GM12891 (cell line): Measurements from ENCODE around the gene TFRC.

Source experiments
- POLR2A ChIP-seq: IDR thresholded peaks from 2 replicates; pipeline ENCODE4 v1.6.1; 2011; ENCODE audit warnings: low read depth, low read length, control low read depth
- POLR2AphosphoS5 ChIP-seq: IDR thresholded peaks from 2 replicates; pipeline ENCODE4 v1.6.1; 2011; ENCODE audit warnings: low read depth, low read length, control low read depth
- POU2F2 ChIP-seq: IDR thresholded peaks from 2 replicates; pipeline ENCODE4 v1.6.1; 2011; ENCODE audit warnings: low read depth, mild to moderate bottlenecking, control low read depth, low read length, moderate library complexity
- SPI1 ChIP-seq: IDR thresholded peaks from 2 replicates; pipeline ENCODE4 v1.6.1; 2011; ENCODE audit warnings: low read depth, low read length, control low read depth
- TAF1 ChIP-seq: IDR thresholded peaks from 2 replicates; pipeline ENCODE4 v1.6.1; 2011; ENCODE audit warnings: low read depth, low read length, control low read depth

GRCh38 chr3:196012481-196012880, 69.4 kb downstream of the TFRC start:
- no peak for TF ChIP-seq SPI1
- no peak for TF ChIP-seq POLR2AphosphoS5
- no peak for TF ChIP-seq POLR2A
- no peak for TF ChIP-seq TAF1
- no peak for TF ChIP-seq POU2F2
